ENCODE results near the gene NOL6. TPM values are rescaled to one million over a fixed set of nuclear protein-coding genes. Genes with fewer than 3 reads are reported as not detected.
"Not testable (repeated sequence)": the region's sequence is repeated elsewhere in the genome, so short reads cannot be mapped to it uniquely, and the experiment has no call there.

The NOL6 gene
- total and polyA plus RNA-seq, 10 of the 15 experiments (the other 5 are each of a cell fraction or from before 2014, with no cell fraction given), result 8.3 to 53.2 (median 33.1) TPM

- SMC1A ChIA-PET (ENCODE audit: uncharacterized antibody, unreplicated experiment); H3K27me3 ChIP-seq (replicated peaks in 1 of 2; ENCODE audit: control insufficient read depth in 2 of 2, insufficient read depth in 2 of 2, low read length in 1 of 2); H4K20me1 ChIP-seq (ENCODE audit: control insufficient read depth, insufficient read depth); DNase-seq (ENCODE audit: low read depth, low spot score); BruUV-seq (replicated peaks); ATAC-seq; H3K36me3 ChIP-seq (ENCODE audit: control insufficient read depth in 2 of 2, insufficient read depth in 2 of 2, low read length in 1 of 2); H3K9me3 ChIP-seq (replicated peaks; ENCODE audit: control insufficient read depth, insufficient read depth, low read length); H3K9ac ChIP-seq (ENCODE audit: control insufficient read depth, insufficient read depth, low read length); H3K79me2 ChIP-seq (ENCODE audit: control insufficient read depth, insufficient read depth, low read length); FAIRE-seq; H2AFZ ChIP-seq (ENCODE audit: control insufficient read depth, low read depth, low read length); H3K4me3 ChIP-seq; H3K4me2 ChIP-seq (ENCODE audit: control insufficient read depth, insufficient read depth); in situ Hi-C loops (cut with MboI); H3K27ac ChIP-seq (ENCODE audit: control insufficient read depth, insufficient read depth): not testable (repeated sequence)
- intact Hi-C loops (cut with micrococcal nuclease; ENCODE audit: unreplicated experiment), result loop anchor here (10.0 kb wide), 1 partner anchor 171 kb away; no protein-coding TSS in a partner anchor
- WGBS (ENCODE audit: insufficient coverage, insufficient replicate concordance, low lambda C conversion rate, missing lambda C conversion rate), result 92% methylated on average over 8 of the region's 8 CpGs
- POLR2A ChIA-PET, result interaction anchor here (0.7 kb wide), 1 partner anchor 8 kb away, joined by 3 read pairs; the partner anchor contains the start of gene AQP3
- CTCF ChIA-PET, result interaction anchor here (0.7 to 7.2 kb wide), 2 partner anchors 12 to 182 kb away, joined by 3 to 154 read pairs; partner anchors contain the start of gene NOL6
- peaks cover 43% of the 10 kb centered on the region for H3K4me1 ChIP-seq (ENCODE audit: control insufficient read depth, insufficient read depth, low read length)
- RAD21 ChIA-PET (ENCODE audit: unreplicated experiment), result interaction anchor here (1.5 kb wide), 1 partner anchor 12 kb away, joined by 5 read pairs; no protein-coding TSS in a partner anchor
These were observed 18.3 kb downstream of the NOL6 start for GRCh38 chr9:33455456-33455855.

- ATAC-seq; H3K79me2 ChIP-seq (ENCODE audit: control insufficient read depth, insufficient read depth, low read length); H3K4me2 ChIP-seq (ENCODE audit: control insufficient read depth, insufficient read depth); H4K20me1 ChIP-seq (ENCODE audit: control insufficient read depth, insufficient read depth); H3K9me3 ChIP-seq (replicated peaks; ENCODE audit: control insufficient read depth, insufficient read depth, low read length); H3K4me3 ChIP-seq; H3K27ac ChIP-seq (ENCODE audit: control insufficient read depth, insufficient read depth); H3K27me3 ChIP-seq (replicated peaks in 1 of 2; ENCODE audit: control insufficient read depth in 2 of 2, insufficient read depth in 2 of 2, low read length in 1 of 2); H3K9ac ChIP-seq (ENCODE audit: control insufficient read depth, insufficient read depth, low read length); DNase-seq (ENCODE audit: low read depth, low spot score); in situ Hi-C loops (cut with MboI); BruUV-seq (replicated peaks); H3K36me3 ChIP-seq (ENCODE audit: control insufficient read depth in 2 of 2, insufficient read depth in 2 of 2, low read length in 1 of 2); H2AFZ ChIP-seq (ENCODE audit: control insufficient read depth, low read depth, low read length): not testable (repeated sequence)
- CTCF ChIA-PET, result interaction anchor here (1.2 to 8.9 kb wide), 7 partner anchors 12 to 81 kb away, joined by 3 to 154 read pairs (median 56); partner anchors contain the start of genes AQP7 and NOL6
- peaks cover 43% of the 10 kb centered on the region for H3K4me1 ChIP-seq (ENCODE audit: control insufficient read depth, insufficient read depth, low read length)
- POLR2A ChIA-PET, result interaction anchor here (2.8 kb wide), 1 partner anchor 19 kb away, joined by 12 read pairs; the partner anchor contains the start of gene NOL6
- intact Hi-C loops (cut with micrococcal nuclease; ENCODE audit: unreplicated experiment), result loop anchor here (10.0 kb wide), 1 partner anchor 170 kb away; no protein-coding TSS in a partner anchor
- SMC1A ChIA-PET (ENCODE audit: uncharacterized antibody, unreplicated experiment), result interaction anchor here (1.9 kb wide), 1 partner anchor 51 kb away, joined by 10 read pairs; no protein-coding TSS in a partner anchor
- 54% methylated on average over 5 of the region's 5 CpGs for WGBS (ENCODE audit: insufficient coverage, insufficient replicate concordance, low lambda C conversion rate, missing lambda C conversion rate)
- FAIRE-seq, result peak; percentile 47
- RAD21 ChIA-PET (ENCODE audit: unreplicated experiment), result interaction anchor here (1.5 to 2.9 kb wide), 4 partner anchors 12 to 80 kb away, joined by 5 to 18 read pairs (median 12); partner anchors contain the start of gene NOL6
These were observed 19.1 kb downstream of the NOL6 start for GRCh38 chr9:33454661-33455026.

Measured in GM12878 (cell line).